ENCODE data around the gene RAB30. TPM values are rescaled to one million over a fixed set of nuclear protein-coding genes. Genes with fewer than 3 reads are reported as not detected.
"Not testable (repeated sequence)": the region's sequence is repeated elsewhere in the genome, so short reads cannot be mapped to it uniquely, and the experiment has no call there.

RAB30 gene
- total and polyA plus RNA-seq, 3 donors from 2014 or later, result 11.4 to 13.1 (median 12.3) TPM

- H3K36me3 ChIP-seq (ENCODE audit: low read depth, missing control alignments), result no peaks in the 10 kb centered on the region
- no peak for DNase-seq
- TF ChIP-seq CTCF (IDR thresholded peaks at IDR 0.05), result no peak
- no peak for TF ChIP-seq POLR2A (IDR thresholded peaks at IDR 0.05)
- no peak overlapping the region for H3K4me3 ChIP-seq
- H3K4me1 ChIP-seq, result no peaks in the 10 kb centered on the region
- H3K27ac ChIP-seq, result no peak overlapping the region
- no peaks in the 10 kb centered on the region for H3K9me3 ChIP-seq
- no peaks in the 10 kb centered on the region for H3K27me3 ChIP-seq
- intact Hi-C loops (cut with DNase I; ENCODE audit: low total_unique reads), result no loop called here
These were observed 122.3 kb downstream of the RAB30 start for GRCh38 chr11:82949352-82949751.

- no peaks in the 10 kb centered on the region for H3K36me3 ChIP-seq (ENCODE audit: low read depth, missing control alignments)
- no peaks in the 10 kb centered on the region for H3K4me1 ChIP-seq
- H3K27ac ChIP-seq, result no peak overlapping the region
- TF ChIP-seq POLR2A (IDR thresholded peaks at IDR 0.05), result no peak
- no peak for TF ChIP-seq CTCF (IDR thresholded peaks at IDR 0.05)
- intact Hi-C loops (cut with DNase I; ENCODE audit: low total_unique reads), result no loop called here
- H3K27me3 ChIP-seq, result no peaks in the 10 kb centered on the region
- DNase-seq, result no peak
- no peaks in the 10 kb centered on the region for H3K9me3 ChIP-seq
- H3K4me3 ChIP-seq, result no peak overlapping the region
These were observed 126.0 kb downstream of the RAB30 start for GRCh38 chr11:82945682-82946081.

- H3K27me3 ChIP-seq; H3K4me3 ChIP-seq; H3K27ac ChIP-seq; intact Hi-C loops (cut with DNase I; ENCODE audit: low total_unique reads); DNase-seq; H3K4me1 ChIP-seq; H3K36me3 ChIP-seq (ENCODE audit: low read depth, missing control alignments); H3K9me3 ChIP-seq: not testable (repeated sequence)
- 74 to 82% methylated on average over 1 of the region's 1 CpG for WGBS, 2 donors
These were observed 126.7 kb downstream of the RAB30 start for GRCh38 chr11:82945041-82945440.

GRCh38 chr11:82944198-82944597, 127.5 kb downstream of the RAB30 start:
- no peak for DNase-seq
- no peak overlapping the region for H3K27ac ChIP-seq
- TF ChIP-seq POLR2A (IDR thresholded peaks at IDR 0.05) (no peak), CTCF (IDR thresholded peaks at IDR 0.05) (no peak)
- no peaks in the 10 kb centered on the region for H3K4me1 ChIP-seq
- no peak overlapping the region for H3K4me3 ChIP-seq
- no peaks in the 10 kb centered on the region for H3K9me3 ChIP-seq
- no peaks in the 10 kb centered on the region for H3K27me3 ChIP-seq
- WGBS, 2 donors, result 90 to 93% methylated on average over 2 of the region's 2 CpGs
- H3K36me3 ChIP-seq (ENCODE audit: low read depth, missing control alignments), result no peaks in the 10 kb centered on the region
- intact Hi-C loops (cut with DNase I; ENCODE audit: low total_unique reads), result no loop called here

GRCh38 chr11:82943430-82943829, 128.3 kb downstream of the RAB30 start:
- H3K4me3 ChIP-seq; intact Hi-C loops (cut with DNase I; ENCODE audit: low total_unique reads); H3K27ac ChIP-seq; H3K36me3 ChIP-seq (ENCODE audit: low read depth, missing control alignments); H3K9me3 ChIP-seq; H3K4me1 ChIP-seq; DNase-seq; H3K27me3 ChIP-seq: not testable (repeated sequence)
- 94 to 96% methylated on average over 1 of the region's 1 CpG for WGBS, 2 donors

- intact Hi-C loops (cut with DNase I; ENCODE audit: low total_unique reads), result no loop called here
- Histone ChIP-seq H3K9me3 (no peaks in the 10 kb centered on the region), H3K4me3 (no peak overlapping the region), H3K4me1 (no peaks in the 10 kb centered on the region), H3K36me3 (ENCODE audit: low read depth, missing control alignments) (no peaks in the 10 kb centered on the region), H3K27ac (no peak overlapping the region), H3K27me3 (no peaks in the 10 kb centered on the region)
- TF ChIP-seq CTCF (IDR thresholded peaks at IDR 0.05) (no peak), POLR2A (IDR thresholded peaks at IDR 0.05) (no peak)
- no peak for DNase-seq
- whole genome bisulfite sequencing, 2 donors, result 97% methylated on average over 2 of the region's 2 CpGs; no CpG with 5 or more reads in 1 of the 2 donors
These were observed 129.3 kb downstream of the RAB30 start for GRCh38 chr11:82942376-82942775.
